SK-N-SH (cell line): Measurements from ENCODE around the gene TRO. TPM values are rescaled to one million over a fixed set of nuclear protein-coding genes. Genes with fewer than 3 reads are reported as not detected.

ENCODE experiments used
- CTCF ChIA-PET: fragments of 300-600, 350-600 bp; formaldehyde crosslinking; extraction: SDS; loops from one replicate; lab custom pipeline; 2021; lab: Yijun Ruan, JAX
- POLR2A ChIA-PET: fragments of 350-600 bp; sonication (Branson Sonifier 250); formaldehyde crosslinking; extraction: SDS; loops from one replicate; lab custom pipeline; 2020; ENCODE audit warnings: antibody characterized with exemption, inconsistent platforms; lab: Yijun Ruan, JAX
- DNase-seq: peaks from one replicate; pipeline ENCODE4 v3.0.0; 2012
- H2AFZ ChIP-seq: fragments of 200-600 bp; sonication (generic); 2 replicates; pipeline ENCODE4 v1.8.1; 2016; ENCODE audit warnings: antibody characterized with exemption, mild to moderate bottlenecking, low read depth
- H3F3A ChIP-seq: fragments of 200-600 bp; sonication (generic); replicated peaks from 2 replicates; pipeline ENCODE3; 2016; ENCODE audit warnings: antibody characterized with exemption, mild to moderate bottlenecking; ENCODE audit not compliant: insufficient read depth
- H3K27ac ChIP-seq, 2 experiments: fragments of 200-500 bp in 1 of 2; fragments of 200-600 bp in 1 of 2; sonication (Bioruptor generic) in 1 of 2; sonication (generic), shearing (Covaris generic) in 1 of 2; 2 replicates each; pipeline versions ENCODE4 v1.5.1 to v1.6.1; 2014 to 2016; ENCODE audit warnings: low read depth in 2 of 2, inconsistent platforms in 1 of 2, low read length in 1 of 2, mild to moderate bottlenecking in 1 of 2, mixed read lengths in 1 of 2
- H3K27me3 ChIP-seq: fragments of 200-600 bp; sonication (generic), shearing (Covaris generic); 2 replicates; pipeline ENCODE4 v1.6.1; 2016; ENCODE audit warnings: mixed run types; ENCODE audit not compliant: insufficient read depth
- H3K36me3 ChIP-seq, 2 experiments: fragments of 200-500 bp in 1 of 2; fragments of 200-600 bp in 1 of 2; sonication (Bioruptor generic) in 1 of 2; sonication (generic) in 1 of 2; replicated peaks in 1 of 2; 2 replicates each; pipeline versions ENCODE3 to v1.5.1; 2014 to 2016; ENCODE audit warnings: low read length in 1 of 2, mild to moderate bottlenecking in 1 of 2; ENCODE audit not compliant: insufficient read depth in 2 of 2, control insufficient read depth in 1 of 2
- H3K4me1 ChIP-seq, 2 experiments: fragments of 200-500 bp in 1 of 2; fragments of 200-600 bp in 1 of 2; sonication (Bioruptor generic) in 1 of 2; sonication (generic), shearing (Covaris generic) in 1 of 2; 2 replicates each; pipeline versions ENCODE4 v1.5.1 to v1.6.1; 2014 to 2016; ENCODE audit warnings: low read depth in 1 of 2, low read length in 1 of 2, mixed run types in 1 of 2; ENCODE audit not compliant: insufficient read depth in 2 of 2, control insufficient read depth in 1 of 2
- H3K4me2 ChIP-seq: fragments of 200-600 bp; sonication (generic), shearing (Covaris generic); 2 replicates; pipeline ENCODE4 v1.6.1; 2017; ENCODE audit warnings: mixed run types
- H3K4me3 ChIP-seq, 2 experiments: fragments of 200-500 bp in 1 of 2; fragments of 200-600 bp in 1 of 2; sonication (Bioruptor generic) in 1 of 2; sonication (generic), shearing (Covaris generic) in 1 of 2; 2 replicates each; pipeline versions ENCODE4 v1.5.1 to v1.8.1; 2014 to 2016; ENCODE audit warnings: low read depth in 2 of 2, inconsistent platforms in 1 of 2, low read length in 1 of 2, mild to moderate bottlenecking in 1 of 2, mixed read lengths in 1 of 2, moderate library complexity in 1 of 2
- H3K79me2 ChIP-seq: fragments of 200-600 bp; sonication (generic); 2 replicates; pipeline ENCODE4 v1.8.1; 2017; ENCODE audit warnings: mild to moderate bottlenecking; ENCODE audit not compliant: insufficient read depth
- H3K9ac ChIP-seq: fragments of 200-600 bp; sonication (generic); 2 replicates; pipeline ENCODE4 v1.6.1; 2017; ENCODE audit warnings: mixed run types
- H3K9me2 ChIP-seq: fragments of 200-600 bp; sonication (generic); 2 replicates; pipeline ENCODE4 v1.6.1; 2017; ENCODE audit warnings: mixed run types
- H3K9me3 ChIP-seq: fragments of 200-600 bp; sonication (generic); 2 replicates; pipeline ENCODE4 v1.6.1; 2017; ENCODE audit warnings: mixed run types, mild to moderate bottlenecking, moderate library complexity
- H4K20me1 ChIP-seq: fragments of 200-600 bp; sonication (generic); 2 replicates; pipeline ENCODE4 v1.6.1; 2017; ENCODE audit warnings: mild to moderate bottlenecking, mixed run types; ENCODE audit not compliant: insufficient read depth
- CHD2 ChIP-seq: fragments of 150-350 bp; IDR thresholded peaks from 2 replicates; pipeline ENCODE4 v1.6.1; 2018; ENCODE audit warnings: low read length; ENCODE audit not compliant: partially characterized antibody
- ELF1 ChIP-seq: IDR thresholded peaks from 2 replicates; pipeline ENCODE4 v1.4.0; 2012
- EP300 ChIP-seq, 2 experiments: IDR thresholded peaks; 2 replicates each; pipeline versions ENCODE4 v1.4.0 to v1.6.1; 2012; ENCODE audit warnings: borderline replicate concordance in 1 of 2, low read depth in 1 of 2, low read length in 1 of 2
- FOSL2 ChIP-seq: IDR thresholded peaks from 2 replicates; pipeline ENCODE4 v1.4.0; 2012; ENCODE audit warnings: low read depth, mild to moderate bottlenecking, moderate library complexity, borderline replicate concordance
- FOXJ3 ChIP-seq: sonication (generic); formaldehyde crosslinking; IDR thresholded peaks from 2 replicates; pipeline ENCODE4 v1.5.1; 2020; ENCODE audit warnings: mild to moderate bottlenecking, missing genetic modification reagents
- GATA2 ChIP-seq: sonication (generic); formaldehyde crosslinking; IDR thresholded peaks from 2 replicates; pipeline ENCODE4 v1.5.0; 2020; ENCODE audit warnings: mild to moderate bottlenecking, missing genetic modification reagents
- MEF2A ChIP-seq: IDR thresholded peaks from 2 replicates; pipeline ENCODE4 v1.4.0; 2012; ENCODE audit warnings: low read depth, borderline replicate concordance
- MXI1 ChIP-seq: IDR thresholded peaks from 2 replicates; pipeline ENCODE4 v1.6.1; 2012; ENCODE audit warnings: mild to moderate bottlenecking, low read depth, low read length, improper control_type of control experiment
- NRF1 ChIP-seq: IDR thresholded peaks from 2 replicates; pipeline ENCODE4 v1.6.1; 2012; ENCODE audit warnings: low read depth, mild to moderate bottlenecking, low read length
- POLR2AphosphoS5 ChIP-seq: IDR thresholded peaks from 2 replicates; pipeline ENCODE4 v1.6.1; 2012; ENCODE audit warnings: low read depth, low read length
- RAD21 ChIP-seq: IDR thresholded peaks from 2 replicates; pipeline ENCODE4 v1.6.1; 2012; ENCODE audit warnings: mild to moderate bottlenecking, low read length
- RCOR1 ChIP-seq: fragments of 150-350 bp; IDR thresholded peaks from 2 replicates; pipeline ENCODE4 v1.6.1; 2017; ENCODE audit warnings: antibody characterized with exemption, low read length
- RFX5 ChIP-seq: IDR thresholded peaks from 2 replicates; pipeline ENCODE4 v1.6.1; 2012; ENCODE audit warnings: mild to moderate bottlenecking, improper control_type of control experiment, low read length
- RXRA ChIP-seq: IDR thresholded peaks from 2 replicates; pipeline ENCODE4 v1.4.0; 2012; ENCODE audit warnings: low read depth, mild to moderate bottlenecking, borderline replicate concordance
- SIN3A ChIP-seq: IDR thresholded peaks from 2 replicates; pipeline ENCODE4 v1.6.1; 2012; ENCODE audit warnings: low read depth, mild to moderate bottlenecking, low read length, moderate library complexity, borderline replicate concordance
- TAF1 ChIP-seq: IDR thresholded peaks from 2 replicates; pipeline ENCODE4 v1.6.1; 2012; ENCODE audit warnings: low read depth, mild to moderate bottlenecking, low read length, moderate library complexity, borderline replicate concordance
- TCF12 ChIP-seq: IDR thresholded peaks from 2 replicates; pipeline ENCODE4 v1.4.0; 2012
- WGBS: methylation state at CpG from one replicate; pipeline ENCODE4 v1.1.6; 2017; ENCODE audit warnings: low lambda C conversion rate; 5-methylcytosine and 5-hydroxymethylcytosine counted together
- polyA plus RNA-seq, 3 experiments: library from polyadenylated mRNA; depleted of rRNA; stranded (reverse); fragments of >200 nt; gene quantifications; 2 replicates each; pipeline ENCODE4 v1.2.3, GENCODE V29; 2012
- TF ChIP-seq, protein P1 (sequence below): IDR thresholded peaks from 2 replicates; pipeline ENCODE4; 2012
- TF ChIP-seq, protein P2 (sequence below): IDR thresholded peaks from 2 replicates; pipeline ENCODE4 v1.4.0; 2012; ENCODE audit warnings: low read depth
- TF ChIP-seq, protein P3 (sequence below): fragments of 200-600 bp; sonication (generic); IDR thresholded peaks from 2 replicates; pipeline ENCODE4 v1.6.1; 2017; ENCODE audit warnings: antibody characterized with exemption, mild to moderate bottlenecking, moderate library complexity

The TRO gene
- polyA plus RNA-seq, 1 of the 3 experiments (the other 2 are of a cell fraction), result 59.1 TPM

DNA sequence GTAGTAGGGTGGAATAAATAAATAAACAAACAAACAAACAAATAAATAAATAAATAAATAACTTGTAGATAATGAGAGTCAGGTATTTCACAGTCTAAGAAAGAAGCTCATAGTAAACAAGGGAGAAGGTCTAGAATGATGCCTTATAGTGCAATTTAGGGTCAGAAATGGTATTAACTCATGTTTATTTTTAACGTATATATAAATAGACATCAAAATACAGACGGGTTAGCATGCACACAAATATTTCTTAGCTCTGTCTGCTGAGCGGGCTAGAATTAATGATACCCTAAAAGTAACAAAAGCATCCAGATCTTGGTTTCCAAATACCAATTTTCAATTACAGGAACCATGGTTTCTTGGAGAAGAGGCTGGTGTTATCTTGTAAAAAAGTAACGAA is 56.8 kb downstream of the TRO start:
- ChIA-PET CTCF (no interaction called here), POLR2A (no interaction called here)
- H3K36me3 ChIP-seq, result no peaks in the 10 kb centered on the region
- WGBS, result 22% methylated on average over 4 of the region's 4 CpGs
- H3K27me3 ChIP-seq, result no peaks in the 10 kb centered on the region
- no peaks in the 10 kb centered on the region for H4K20me1 ChIP-seq
- no peak for DNase-seq
- H3K79me2 ChIP-seq, result no peaks in the 10 kb centered on the region
- H3F3A ChIP-seq, result no peaks in the 10 kb centered on the region
- TF ChIP-seq CHD2, result no peak
- TF ChIP-seq, protein P1, sequence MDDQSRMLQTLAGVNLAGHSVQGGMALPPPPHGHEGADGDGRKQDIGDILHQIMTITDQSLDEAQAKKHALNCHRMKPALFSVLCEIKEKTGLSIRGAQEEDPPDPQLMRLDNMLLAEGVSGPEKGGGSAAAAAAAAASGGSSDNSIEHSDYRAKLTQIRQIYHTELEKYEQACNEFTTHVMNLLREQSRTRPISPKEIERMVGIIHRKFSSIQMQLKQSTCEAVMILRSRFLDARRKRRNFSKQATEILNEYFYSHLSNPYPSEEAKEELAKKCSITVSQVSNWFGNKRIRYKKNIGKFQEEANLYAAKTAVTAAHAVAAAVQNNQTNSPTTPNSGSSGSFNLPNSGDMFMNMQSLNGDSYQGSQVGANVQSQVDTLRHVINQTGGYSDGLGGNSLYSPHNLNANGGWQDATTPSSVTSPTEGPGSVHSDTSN, result no peak
- no peak for TF ChIP-seq RXRA
- no peak for TF ChIP-seq SIN3A
- TF ChIP-seq RCOR1, result no peak
- TF ChIP-seq MEF2A, result no peak
- no peak for TF ChIP-seq POLR2AphosphoS5
- no peak for TF ChIP-seq MXI1
- TF ChIP-seq ELF1, result no peak
- TF ChIP-seq, all 33 proteins: peak for 0
- Histone ChIP-seq H3K4me2 (no peak overlapping the region), H3K4me1 (no peaks in the 10 kb centered on the region), H3K9ac (no peak overlapping the region), H2AFZ (no peak overlapping the region), H3K9me3 (no peaks in the 10 kb centered on the region), H3K27ac (no peak overlapping the region), H3K9me2 (no peaks in the 10 kb centered on the region), H3K4me3 (no peak overlapping the region)

DNA sequence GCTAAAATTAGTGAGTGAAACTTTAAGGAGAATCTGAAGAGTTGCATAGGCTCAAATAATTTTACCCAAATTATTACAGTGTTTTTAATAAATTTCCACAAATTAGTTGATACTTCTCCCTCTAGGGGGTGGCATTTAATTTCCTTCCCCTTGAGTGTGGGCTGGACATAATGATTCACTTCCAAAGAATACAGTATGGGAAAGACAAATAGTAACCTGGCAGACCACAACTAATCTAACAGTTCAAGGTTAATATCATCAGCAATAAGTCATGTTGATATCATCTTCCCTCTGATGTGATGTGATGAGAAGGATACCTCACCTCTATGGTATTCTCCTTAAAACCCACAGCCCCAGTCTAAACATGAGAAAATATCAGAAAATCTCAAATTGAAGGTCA is 57.8 kb downstream of the TRO start:
- H3K4me1 ChIP-seq, result no peaks in the 10 kb centered on the region
- ChIA-PET CTCF (no interaction called here), POLR2A (no interaction called here)
- no peaks in the 10 kb centered on the region for H4K20me1 ChIP-seq
- no peak overlapping the region for H3K27ac ChIP-seq
- no peaks in the 10 kb centered on the region for H3F3A ChIP-seq
- no peaks in the 10 kb centered on the region for H3K36me3 ChIP-seq
- TF ChIP-seq, protein P1, result 0 out of 2 replicates have a peak, but pooled peaks have one; percentile 17
- TF ChIP-seq CHD2, result no peak
- H3K4me2 ChIP-seq, result no peak overlapping the region
- no peaks in the 10 kb centered on the region for H3K9me3 ChIP-seq
- no peak overlapping the region for H2AFZ ChIP-seq
- no peak overlapping the region for H3K9ac ChIP-seq
- H3K4me3 ChIP-seq, result no peak overlapping the region
- no peak for DNase-seq
- no peaks in the 10 kb centered on the region for H3K9me2 ChIP-seq
- H3K79me2 ChIP-seq, result no peaks in the 10 kb centered on the region
- no peaks in the 10 kb centered on the region for H3K27me3 ChIP-seq

DNA sequence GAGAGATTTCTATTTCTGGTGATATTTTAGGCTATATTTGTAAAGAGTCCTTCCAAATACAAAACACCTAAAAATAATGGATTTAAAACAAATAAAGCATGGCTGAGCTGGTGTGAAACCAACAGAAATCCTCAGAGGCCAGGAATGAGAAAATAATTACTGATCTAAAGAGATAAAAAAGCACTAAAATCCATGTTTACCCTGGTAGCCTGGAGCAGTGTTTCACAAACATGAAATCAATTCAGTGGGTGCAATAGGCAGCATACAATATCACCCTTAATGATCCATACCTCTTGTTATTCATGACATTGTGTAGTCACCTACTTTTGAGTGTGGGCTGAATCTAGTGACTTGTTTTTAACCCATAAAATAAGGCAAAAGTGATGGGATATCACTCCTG is 58.8 kb downstream of the TRO start:
- ChIA-PET POLR2A (no interaction called here), CTCF (no interaction called here)
- Histone ChIP-seq H3K9me3 (no peaks in the 10 kb centered on the region), H3K9ac (no peak overlapping the region), H3K36me3 (no peaks in the 10 kb centered on the region), H3K79me2 (no peaks in the 10 kb centered on the region), H3K9me2 (no peaks in the 10 kb centered on the region), H3K4me3 (no peak overlapping the region), H3K27me3 (no peaks in the 10 kb centered on the region), H2AFZ (no peak overlapping the region), H4K20me1 (no peaks in the 10 kb centered on the region), H3K4me2 (no peak overlapping the region), H3F3A (no peaks in the 10 kb centered on the region), H3K27ac (no peak overlapping the region), H3K4me1 (no peaks in the 10 kb centered on the region)
- DNase-seq, result no peak
- TF ChIP-seq, protein P2, sequence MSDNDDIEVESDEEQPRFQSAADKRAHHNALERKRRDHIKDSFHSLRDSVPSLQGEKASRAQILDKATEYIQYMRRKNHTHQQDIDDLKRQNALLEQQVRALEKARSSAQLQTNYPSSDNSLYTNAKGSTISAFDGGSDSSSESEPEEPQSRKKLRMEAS, result no peak
- TF ChIP-seq EP300 (IDR thresholded peaks at IDR 0.05; ENCODE audit: borderline replicate concordance in 1 of 2, low read depth in 1 of 2, low read length in 1 of 2) (no peak), RXRA (no peak), GATA2 (CRISPR knock-in tag) (no peak), NRF1 (no peak), RFX5 (no peak), FOSL2 (no peak), FOXJ3 (no peak), MEF2A (no peak), CHD2 (no peak), TCF12 (no peak), RAD21 (no peak), MXI1 (no peak), SIN3A (no peak), TAF1 (no peak)
- TF ChIP-seq, protein P3, sequence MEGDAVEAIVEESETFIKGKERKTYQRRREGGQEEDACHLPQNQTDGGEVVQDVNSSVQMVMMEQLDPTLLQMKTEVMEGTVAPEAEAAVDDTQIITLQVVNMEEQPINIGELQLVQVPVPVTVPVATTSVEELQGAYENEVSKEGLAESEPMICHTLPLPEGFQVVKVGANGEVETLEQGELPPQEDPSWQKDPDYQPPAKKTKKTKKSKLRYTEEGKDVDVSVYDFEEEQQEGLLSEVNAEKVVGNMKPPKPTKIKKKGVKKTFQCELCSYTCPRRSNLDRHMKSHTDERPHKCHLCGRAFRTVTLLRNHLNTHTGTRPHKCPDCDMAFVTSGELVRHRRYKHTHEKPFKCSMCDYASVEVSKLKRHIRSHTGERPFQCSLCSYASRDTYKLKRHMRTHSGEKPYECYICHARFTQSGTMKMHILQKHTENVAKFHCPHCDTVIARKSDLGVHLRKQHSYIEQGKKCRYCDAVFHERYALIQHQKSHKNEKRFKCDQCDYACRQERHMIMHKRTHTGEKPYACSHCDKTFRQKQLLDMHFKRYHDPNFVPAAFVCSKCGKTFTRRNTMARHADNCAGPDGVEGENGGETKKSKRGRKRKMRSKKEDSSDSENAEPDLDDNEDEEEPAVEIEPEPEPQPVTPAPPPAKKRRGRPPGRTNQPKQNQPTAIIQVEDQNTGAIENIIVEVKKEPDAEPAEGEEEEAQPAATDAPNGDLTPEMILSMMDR, result no peak
